Measurements from ENCODE around the gene ELP6. TPM values are rescaled to one million over a fixed set of nuclear protein-coding genes. Genes with fewer than 3 reads are reported as not detected.

Gene ELP6
- total and polyA plus RNA-seq, 2 experiments from 2014 or later = 34.4 to 37.3 TPM

DNA sequence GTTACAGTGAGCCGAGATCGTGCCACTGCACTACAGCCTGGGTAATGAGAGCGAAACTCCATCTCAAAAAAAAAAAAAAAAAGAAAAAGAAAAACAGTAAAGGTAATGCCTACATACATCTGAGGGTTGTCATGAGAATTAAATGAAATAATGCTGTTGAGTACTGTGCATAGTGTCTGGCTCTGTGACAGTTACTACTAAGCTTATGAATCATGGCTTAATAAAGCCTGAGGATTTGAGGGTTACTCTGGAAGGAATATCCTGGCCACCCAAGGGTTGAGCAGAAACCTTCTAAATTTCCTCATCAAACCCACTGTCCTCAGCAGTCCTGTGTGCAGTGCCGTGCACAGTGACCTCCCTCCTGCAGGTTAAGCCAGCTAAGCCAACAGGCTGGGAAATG is 26.8 kb upstream of the ELP6 start:
- DNase-seq (ENCODE audit: low spot score) = no peak
- Histone ChIP-seq H3K9me2 (replicated peaks; ENCODE audit: insufficient read depth) (no peaks in the 10 kb centered on the region), H3K36me3 (replicated peaks; ENCODE audit: insufficient read depth, low read depth) (no peaks in the 10 kb centered on the region), H3K27me3 (no peaks in the 10 kb centered on the region), H4K20me1 (ENCODE audit: insufficient read depth, poor library complexity, severe bottlenecking) (no peaks in the 10 kb centered on the region), H3K4me3 (no peak overlapping the region), H3K27ac (no peak overlapping the region), H2AFZ (no peak overlapping the region), H3K4me2 (no peak overlapping the region), H3K79me2 (no peaks in the 10 kb centered on the region), H3K9me3 (ENCODE audit: low read depth) (no peaks in the 10 kb centered on the region), H3K4me1 (ENCODE audit: insufficient read depth) (no peaks in the 10 kb centered on the region)
- WGBS (ENCODE audit: low lambda C conversion rate, missing lambda C conversion rate) = 75% methylated on average over 3 of the region's 4 CpGs
- TF ChIP-seq CTCF (IDR thresholded peaks at IDR 0.05; ENCODE audit: poor library complexity) (no peak), EZH2 (IDR thresholded peaks at IDR 0.05; ENCODE audit: borderline replicate concordance) (no peak), EZH2phosphoT487 (IDR thresholded peaks at IDR 0.05; ENCODE audit: low read depth, severe bottlenecking, unreplicated experiment) (no peak)

GRCh38 chr3:47536967-47537366 is 23.5 kb upstream of the ELP6 start:
- H3K4me3 ChIP-seq = no peak overlapping the region
- no peaks in the 10 kb centered on the region for H3K4me1 ChIP-seq (ENCODE audit: insufficient read depth)
- H3K4me2 ChIP-seq = no peak overlapping the region
- TF ChIP-seq CTCF (IDR thresholded peaks at IDR 0.05; ENCODE audit: poor library complexity) (no peak), EZH2phosphoT487 (IDR thresholded peaks at IDR 0.05; ENCODE audit: low read depth, severe bottlenecking, unreplicated experiment) (no peak), EZH2 (IDR thresholded peaks at IDR 0.05; ENCODE audit: borderline replicate concordance) (no peak)
- no peaks in the 10 kb centered on the region for H3K9me2 ChIP-seq (replicated peaks; ENCODE audit: insufficient read depth)
- WGBS (ENCODE audit: low lambda C conversion rate, missing lambda C conversion rate) = 86% methylated on average over 6 of the region's 6 CpGs
- H3K27ac ChIP-seq = no peak overlapping the region
- H3K9me3 ChIP-seq (ENCODE audit: low read depth) = no peaks in the 10 kb centered on the region
- no peaks in the 10 kb centered on the region for H4K20me1 ChIP-seq (ENCODE audit: insufficient read depth, poor library complexity, severe bottlenecking)
- DNase-seq (ENCODE audit: low spot score) = no peak
- H2AFZ ChIP-seq = no peak overlapping the region
- no peaks in the 10 kb centered on the region for H3K79me2 ChIP-seq
- no peaks in the 10 kb centered on the region for H3K27me3 ChIP-seq
- no peaks in the 10 kb centered on the region for H3K36me3 ChIP-seq (replicated peaks; ENCODE audit: insufficient read depth, low read depth)

DNA sequence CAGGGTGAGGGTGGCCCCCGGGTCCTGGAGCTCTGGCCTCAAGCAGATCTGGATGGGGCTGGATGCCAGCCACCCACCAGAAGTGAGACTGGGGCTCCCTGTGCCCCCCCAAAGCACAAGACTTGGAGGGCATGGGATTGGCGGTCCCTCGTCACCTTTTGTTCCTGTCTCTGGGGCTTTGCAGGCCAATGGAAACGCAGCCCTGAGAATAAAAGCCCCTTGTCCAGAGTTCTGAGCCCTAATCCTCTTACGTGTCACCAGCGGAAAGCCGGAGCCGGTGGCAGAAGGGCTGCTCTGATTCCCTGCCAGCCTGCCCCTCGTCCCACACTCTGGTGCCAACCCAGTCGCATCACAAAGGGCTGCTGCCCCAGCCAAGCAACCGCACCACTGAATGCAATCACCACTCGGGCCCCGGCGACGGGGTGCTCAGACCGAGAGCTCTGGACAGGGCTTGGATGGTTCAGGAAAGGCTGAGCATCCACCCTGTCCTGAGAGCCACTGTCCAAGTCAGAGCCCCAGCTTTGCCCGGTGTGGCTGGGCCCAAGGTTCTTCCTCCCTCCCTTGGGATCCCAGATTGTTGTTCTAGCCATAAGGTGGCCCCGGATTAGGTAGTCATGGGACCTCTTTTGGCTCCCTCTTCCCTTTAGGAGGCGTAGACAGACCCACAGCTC is 22.8 kb upstream of the ELP6 start:
- H3K4me1 ChIP-seq (ENCODE audit: insufficient read depth) = no peaks in the 10 kb centered on the region
- WGBS (ENCODE audit: low lambda C conversion rate, missing lambda C conversion rate) = 91% methylated on average over 19 of the region's 19 CpGs
- H3K4me3 ChIP-seq = no peak overlapping the region
- H3K27me3 ChIP-seq = no peaks in the 10 kb centered on the region
- no peak overlapping the region for H3K27ac ChIP-seq
- no peaks in the 10 kb centered on the region for H3K9me3 ChIP-seq (ENCODE audit: low read depth)
- DNase-seq (ENCODE audit: low spot score) = no peak
- no peak for TF ChIP-seq EZH2 (IDR thresholded peaks at IDR 0.05; ENCODE audit: borderline replicate concordance)
- TF ChIP-seq EZH2phosphoT487 (IDR thresholded peaks at IDR 0.05; ENCODE audit: low read depth, severe bottlenecking, unreplicated experiment) = no peak
- no peak for TF ChIP-seq CTCF (IDR thresholded peaks at IDR 0.05; ENCODE audit: poor library complexity)
- H3K4me2 ChIP-seq = no peak overlapping the region
- H2AFZ ChIP-seq = no peak overlapping the region
- H3K36me3 ChIP-seq (replicated peaks; ENCODE audit: insufficient read depth, low read depth) = no peaks in the 10 kb centered on the region
- H4K20me1 ChIP-seq (ENCODE audit: insufficient read depth, poor library complexity, severe bottlenecking) = no peaks in the 10 kb centered on the region
- no peaks in the 10 kb centered on the region for H3K79me2 ChIP-seq
- no peaks in the 10 kb centered on the region for H3K9me2 ChIP-seq (replicated peaks; ENCODE audit: insufficient read depth)
